ENCODE measurements around the gene ABHD1. TPM values are rescaled to one million over a fixed set of nuclear protein-coding genes. Genes with fewer than 3 reads are reported as not detected.

Gene ABHD1
- polyA plus RNA-seq, 6 donors from 2014 or later = 1.2 to 1.3 TPM; not detected in 4

DNA sequence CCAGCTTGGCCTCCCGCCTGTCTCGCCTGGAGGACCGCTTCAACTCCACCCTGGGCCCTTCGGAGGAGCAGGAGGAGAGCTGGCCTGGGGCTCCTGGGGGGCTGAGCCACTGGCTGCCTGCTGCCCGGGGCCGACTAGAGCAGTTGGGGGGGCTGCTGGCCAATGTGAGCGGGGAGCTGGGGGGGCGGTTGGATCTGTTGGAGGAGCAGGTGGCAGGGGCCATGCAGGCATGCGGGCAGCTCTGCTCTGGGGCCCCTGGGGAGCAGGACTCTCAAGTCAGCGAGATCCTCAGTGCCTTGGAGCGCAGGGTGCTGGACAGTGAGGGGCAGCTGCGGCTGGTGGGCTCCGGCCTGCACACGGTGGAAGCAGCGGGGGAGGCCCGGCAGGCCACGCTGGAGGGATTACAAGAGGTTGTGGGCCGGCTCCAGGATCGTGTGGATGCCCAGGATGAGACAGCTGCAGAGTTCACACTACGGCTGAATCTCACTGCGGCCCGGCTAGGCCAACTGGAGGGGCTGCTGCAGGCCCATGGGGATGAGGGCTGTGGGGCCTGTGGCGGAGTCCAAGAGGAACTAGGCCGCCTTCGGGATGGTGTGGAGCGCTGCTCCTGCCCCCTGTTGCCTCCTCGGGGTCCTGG is 40.7 kb upstream of the ABHD1 start:
- no peaks in the 10 kb centered on the region for H3K9me3 Mint-ChIP-seq
- peaks cover 0 to 12% (median 0%) of the 10 kb centered on the region in 3 donors for H3K27me3 Mint-ChIP-seq
- peak overlapping the region in 1 of 8 donors; percentile 29 for H3K4me3 Mint-ChIP-seq
- H3K36me3 Mint-ChIP-seq = no peaks in the 10 kb centered on the region
- ATAC-seq (ENCODE audit: low read depth in 2 of 2) (no peak), DNase-seq (no peak)
- H3K4me1 Mint-ChIP-seq = peaks cover 21 to 37% (median 27%) of the 10 kb centered on the region in 3 donors
- no peak overlapping the region for H3K27ac Mint-ChIP-seq

DNA sequence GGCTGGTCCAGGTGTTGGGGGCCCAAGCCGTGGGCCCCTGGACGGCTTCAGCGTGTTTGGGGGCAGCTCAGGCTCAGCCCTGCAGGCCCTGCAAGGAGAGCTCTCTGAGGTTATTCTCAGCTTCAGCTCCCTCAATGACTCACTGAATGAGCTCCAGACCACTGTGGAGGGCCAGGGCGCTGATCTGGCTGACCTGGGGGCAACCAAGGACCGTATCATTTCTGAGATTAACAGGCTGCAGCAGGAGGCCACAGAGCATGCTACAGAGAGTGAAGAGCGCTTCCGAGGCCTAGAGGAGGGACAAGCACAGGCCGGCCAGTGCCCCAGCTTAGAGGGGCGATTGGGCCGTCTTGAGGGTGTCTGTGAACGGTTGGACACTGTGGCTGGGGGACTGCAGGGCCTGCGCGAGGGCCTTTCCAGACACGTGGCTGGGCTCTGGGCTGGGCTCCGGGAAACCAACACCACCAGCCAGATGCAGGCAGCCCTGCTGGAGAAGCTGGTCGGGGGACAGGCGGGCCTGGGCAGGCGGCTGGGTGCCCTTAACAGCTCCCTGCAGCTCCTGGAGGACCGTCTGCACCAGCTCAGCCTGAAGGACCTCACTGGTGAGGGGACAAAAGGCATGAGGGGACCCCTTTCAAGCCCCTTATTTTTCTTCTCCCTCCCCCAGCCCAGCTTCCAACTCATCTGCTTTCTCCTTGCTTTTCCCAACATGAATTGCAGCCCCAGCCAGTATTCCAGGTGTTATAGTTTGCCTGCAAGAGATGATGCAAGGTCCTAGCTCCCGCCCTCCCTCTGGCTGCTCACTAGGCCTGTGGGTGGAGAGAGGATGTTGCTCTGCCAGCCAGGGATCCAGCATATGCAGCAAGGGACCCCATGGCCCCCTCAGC is 40.0 kb upstream of the ABHD1 start:
- Mint-ChIP-seq H3K27ac (peak overlapping the region in 1 of 6 donors; percentile 67), H3K9me3 (no peaks in the 10 kb centered on the region), H3K36me3 (no peaks in the 10 kb centered on the region), H3K4me3 (peak overlapping the region in 2 of 8 donors; percentile 36 to 84), H3K27me3 (peaks cover 0 to 8% (median 0%) of the 10 kb centered on the region in 3 donors), H3K4me1 (peaks cover 23 to 30% (median 23%) of the 10 kb centered on the region in 3 donors)
- DNase-seq (no peak), ATAC-seq (ENCODE audit: low read depth in 2 of 2) (no peak)

DNA sequence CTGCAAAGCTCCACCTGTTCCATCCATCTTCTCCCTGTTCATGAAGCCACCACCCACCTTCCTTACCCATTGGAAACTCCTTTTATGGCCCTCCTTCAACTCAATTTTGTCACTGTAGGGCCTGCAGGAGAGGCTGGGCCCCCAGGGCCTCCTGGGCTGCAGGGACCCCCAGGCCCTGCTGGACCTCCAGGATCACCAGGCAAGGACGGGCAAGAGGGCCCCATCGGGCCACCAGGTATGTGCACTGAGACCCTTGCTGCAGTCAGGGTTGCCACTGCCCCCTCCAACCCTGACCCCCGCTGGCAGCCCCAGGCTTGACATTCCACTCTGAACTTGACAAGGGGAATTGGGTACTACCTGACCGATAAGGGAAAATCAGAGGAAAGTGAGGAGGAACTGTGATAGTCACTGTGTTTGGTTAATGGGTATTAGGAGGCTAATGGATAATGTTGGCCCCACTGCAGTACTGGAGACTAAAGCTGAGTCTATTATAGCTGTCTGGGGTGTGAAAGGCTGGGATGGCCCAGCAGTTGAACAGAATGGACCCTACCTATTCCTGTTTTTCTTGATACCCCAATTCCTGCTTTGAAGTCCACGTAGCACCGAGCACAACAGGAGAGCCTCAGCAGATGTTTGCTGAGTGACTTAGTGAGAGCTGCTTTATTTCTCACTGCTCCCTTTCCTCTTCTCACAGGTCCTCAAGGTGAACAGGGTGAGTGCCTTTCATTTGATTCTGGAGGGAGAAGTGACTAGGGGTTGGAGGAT is 39.1 kb upstream of the ABHD1 start:
- Mint-ChIP-seq H3K9me3 (no peaks in the 10 kb centered on the region), H3K4me1 (peaks cover 22 to 30% (median 23%) of the 10 kb centered on the region in 3 donors), H3K27ac (no peak overlapping the region), H3K4me3 (peak overlapping the region in 7 of 8 donors; percentile 27 to 90 (median 81)), H3K27me3 (peaks cover 0 to 6% (median 0%) of the 10 kb centered on the region in 3 donors), H3K36me3 (no peaks in the 10 kb centered on the region)
- ATAC-seq (ENCODE audit: low read depth in 2 of 2) (no peak), DNase-seq (no peak)

DNA sequence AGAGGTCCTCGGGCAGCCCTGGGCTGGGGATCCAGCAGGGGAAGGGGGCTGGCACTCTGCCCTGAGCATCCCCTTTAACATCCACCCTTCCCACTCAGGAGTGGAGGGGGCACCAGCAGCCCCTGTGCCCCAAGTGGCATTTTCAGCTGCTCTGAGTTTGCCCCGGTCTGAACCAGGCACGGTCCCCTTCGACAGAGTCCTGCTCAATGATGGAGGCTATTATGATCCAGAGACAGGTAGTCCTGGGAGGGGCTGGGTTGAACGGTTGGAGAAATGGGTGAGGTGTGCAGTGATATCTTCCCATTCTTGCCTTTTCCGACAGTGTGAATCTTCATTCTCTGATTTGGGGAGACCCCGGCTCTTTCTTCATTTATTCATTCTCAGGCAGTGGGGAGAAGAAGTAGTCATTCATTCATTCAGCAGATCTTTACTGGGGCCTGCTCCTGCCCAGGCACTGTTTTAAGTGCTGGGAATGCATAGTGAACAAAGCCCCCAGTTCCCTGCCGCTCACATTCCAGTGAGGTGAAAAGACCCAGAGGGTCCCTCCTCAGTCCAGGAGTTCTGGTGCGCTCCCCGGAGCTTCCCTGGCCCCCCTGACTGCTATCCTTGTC is 38.4 kb upstream of the ABHD1 start:
- H3K27ac Mint-ChIP-seq = peak overlapping the region in 4 of 6 donors; percentile 39 to 73 (median 65)
- no peak for ATAC-seq (ENCODE audit: low read depth in 2 of 2)

DNA sequence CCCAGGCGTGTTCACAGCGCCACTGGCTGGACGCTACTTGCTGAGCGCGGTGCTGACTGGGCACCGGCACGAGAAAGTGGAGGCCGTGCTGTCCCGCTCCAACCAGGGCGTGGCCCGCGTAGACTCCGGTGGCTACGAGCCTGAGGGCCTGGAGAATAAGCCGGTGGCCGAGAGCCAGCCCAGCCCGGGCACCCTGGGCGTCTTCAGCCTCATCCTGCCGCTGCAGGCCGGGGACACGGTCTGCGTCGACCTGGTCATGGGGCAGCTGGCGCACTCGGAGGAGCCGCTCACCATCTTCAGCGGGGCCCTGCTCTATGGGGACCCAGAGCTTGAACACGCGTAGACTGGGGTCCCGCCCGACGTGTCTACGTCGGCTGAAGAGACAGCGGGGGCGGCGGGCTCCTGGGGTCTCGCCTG is 37.9 kb upstream of the ABHD1 start:
- no peaks in the 10 kb centered on the region for H3K27me3 Mint-ChIP-seq
- peak overlapping the region; percentile 72 to 90 (median 82) for H3K4me3 Mint-ChIP-seq
- no peaks in the 10 kb centered on the region for H3K9me3 Mint-ChIP-seq
- peak overlapping the region in 4 of 6 donors; percentile 38 to 79 (median 56) for H3K27ac Mint-ChIP-seq
- H3K36me3 Mint-ChIP-seq = no peaks in the 10 kb centered on the region
- no peak for DNase-seq
- no peak for ATAC-seq (ENCODE audit: low read depth in 2 of 2)
- peaks cover 18 to 23% (median 21%) of the 10 kb centered on the region in 3 donors for H3K4me1 Mint-ChIP-seq

More for the DNA sequence above, 38.4 kb upstream of the ABHD1 start:
- H3K4me1 Mint-ChIP-seq = peaks cover 19 to 25% (median 23%) of the 10 kb centered on the region in 3 donors
- no peaks in the 10 kb centered on the region for H3K9me3 Mint-ChIP-seq
- peak overlapping the region; percentile 72 to 90 (median 82) for H3K4me3 Mint-ChIP-seq
- no peak for DNase-seq
- H3K27me3 Mint-ChIP-seq = peaks cover 0 to under 1% (median 0%) of the 10 kb centered on the region in 3 donors
- H3K36me3 Mint-ChIP-seq = no peaks in the 10 kb centered on the region

DNA sequence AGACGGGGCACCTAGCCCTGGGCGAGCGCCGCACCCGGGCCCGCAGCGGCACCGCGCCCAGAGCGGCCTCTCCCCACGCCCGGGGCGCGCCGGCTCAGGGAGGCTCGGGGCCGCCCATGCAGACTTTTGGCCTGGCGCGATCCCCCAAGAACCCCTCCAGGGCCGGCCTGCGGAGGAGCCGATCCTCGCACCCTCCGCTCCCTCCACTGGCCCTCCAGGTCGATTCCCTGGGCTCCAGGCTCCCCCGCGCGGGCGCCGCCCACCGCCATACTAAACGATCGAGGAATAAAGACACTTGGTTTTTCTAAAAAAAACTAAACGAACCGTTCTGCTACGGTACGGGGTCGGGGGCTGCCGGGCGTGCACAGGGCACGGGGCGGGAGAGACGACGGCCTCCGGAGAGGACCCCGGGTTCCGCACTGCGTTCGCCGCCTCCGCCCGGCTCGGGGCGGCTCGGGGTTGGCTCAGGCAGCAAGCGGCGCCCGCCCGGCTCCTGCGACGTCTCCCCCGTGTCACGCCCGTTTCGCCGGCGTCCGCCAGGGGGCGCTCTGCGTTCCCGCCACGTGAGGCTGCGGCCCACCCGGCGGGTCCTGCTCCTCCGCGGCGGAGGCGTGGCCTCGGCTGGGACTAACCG is 37.4 kb upstream of the ABHD1 start:
- no peaks in the 10 kb centered on the region for H3K36me3 Mint-ChIP-seq

DNA sequence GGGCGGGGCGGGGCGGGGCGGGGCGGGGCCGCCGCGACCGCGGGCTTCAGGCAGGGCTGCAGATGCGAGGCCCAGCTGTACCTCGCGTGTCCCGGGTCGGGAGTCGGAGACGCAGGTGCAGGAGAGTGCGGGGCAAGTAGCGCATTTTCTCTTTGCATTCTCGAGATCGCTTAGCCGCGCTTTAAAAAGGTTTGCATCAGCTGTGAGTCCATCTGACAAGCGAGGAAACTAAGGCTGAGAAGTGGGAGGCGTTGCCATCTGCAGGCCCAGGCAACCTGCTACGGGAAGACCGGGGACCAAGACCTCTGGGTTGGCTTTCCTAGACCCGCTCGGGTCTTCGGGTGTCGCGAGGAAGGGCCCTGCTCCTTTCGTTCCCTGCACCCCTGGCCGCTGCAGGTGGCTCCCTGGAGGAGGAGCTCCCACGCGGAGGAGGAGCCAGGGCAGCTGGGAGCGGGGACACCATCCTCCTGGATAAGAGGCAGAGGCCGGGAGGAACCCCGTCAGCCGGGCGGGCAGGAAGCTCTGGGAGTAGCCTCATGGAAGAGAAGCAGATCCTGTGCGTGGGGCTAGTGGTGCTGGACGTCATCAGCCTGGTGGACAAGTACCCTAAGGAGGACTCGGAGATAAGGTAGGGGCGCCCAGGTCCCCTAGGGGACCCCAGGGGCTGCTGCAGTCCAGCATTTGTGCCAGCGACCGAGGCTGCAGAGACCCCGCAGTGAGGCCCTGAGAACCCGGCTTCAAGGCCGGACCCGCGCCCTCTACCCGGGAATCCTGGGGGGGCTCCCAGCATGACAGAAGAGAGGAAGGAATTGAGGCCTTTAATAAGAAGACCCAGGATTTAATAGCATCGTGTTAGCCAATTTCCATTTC is 36.7 kb upstream of the ABHD1 start, which contains the start of gene KHK:
Gene KHK (plus strand): TSS at position 49 of the 870 bp plus-strand sequence. CDS start 488 bp downstream, at position 537.
- no peaks in the 10 kb centered on the region for H3K36me3 Mint-ChIP-seq
- no peaks in the 10 kb centered on the region for H3K9me3 Mint-ChIP-seq
- H3K27me3 Mint-ChIP-seq = no peaks in the 10 kb centered on the region
- H3K4me1 Mint-ChIP-seq = peaks cover 6 to 12% (median 10%) of the 10 kb centered on the region in 3 donors
- no peak for DNase-seq
- no peak for ATAC-seq (ENCODE audit: low read depth in 2 of 2)
- H3K4me3 Mint-ChIP-seq = peak within 1 kb of the TSS; percentile 81 to 92 (median 87)
- peak within 1 kb of the TSS; percentile 67 to 92 (median 84) for H3K27ac Mint-ChIP-seq

More for the DNA sequence above, 37.4 kb upstream of the ABHD1 start:
- no peaks in the 10 kb centered on the region for H3K27me3 Mint-ChIP-seq
- H3K9me3 Mint-ChIP-seq = no peaks in the 10 kb centered on the region
- ATAC-seq (ENCODE audit: low read depth in 2 of 2) (peak; percentile 91 to 92), DNase-seq (peak; percentile 99)
- peak overlapping the region; percentile 81 to 92 (median 87) for H3K4me3 Mint-ChIP-seq
- peak overlapping the region; percentile 67 to 92 (median 84) for H3K27ac Mint-ChIP-seq
- H3K4me1 Mint-ChIP-seq = peaks cover 12 to 18% (median 16%) of the 10 kb centered on the region in 3 donors

DNA sequence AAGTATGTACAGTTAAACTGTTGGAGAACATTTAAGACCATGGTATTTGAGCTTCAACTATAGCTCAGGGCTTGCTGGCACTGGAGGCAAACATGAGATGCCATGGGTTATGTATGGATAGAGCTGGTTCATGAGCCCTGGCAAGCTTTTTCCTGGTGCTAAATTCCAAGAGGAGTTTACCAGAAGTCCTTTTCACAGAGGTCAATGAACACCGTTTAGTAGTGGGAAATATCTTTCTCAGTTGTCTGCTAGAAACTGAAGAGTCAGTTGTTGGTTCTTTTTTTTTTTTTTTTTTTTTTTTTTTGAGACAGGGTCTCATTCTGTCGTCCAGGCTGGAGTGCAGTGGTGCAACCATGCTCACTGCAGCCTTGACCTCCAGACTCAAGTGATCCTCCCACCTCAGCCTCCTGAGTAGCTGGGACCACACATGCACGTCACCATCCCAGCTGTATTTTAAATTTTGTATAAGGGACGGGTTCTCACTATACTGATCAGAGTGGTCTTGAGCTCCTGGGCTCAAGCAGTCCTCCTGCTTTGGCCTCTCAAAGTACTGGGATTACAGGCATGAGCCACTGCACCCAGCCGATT is 35.7 kb upstream of the ABHD1 start:
- H3K36me3 Mint-ChIP-seq = no peaks in the 10 kb centered on the region
- H3K4me1 Mint-ChIP-seq = peaks cover 6 to 12% (median 10%) of the 10 kb centered on the region in 3 donors
- no peaks in the 10 kb centered on the region for H3K27me3 Mint-ChIP-seq
- ATAC-seq (ENCODE audit: low read depth in 2 of 2) (no peak), DNase-seq (no peak)
- no peak overlapping the region for H3K27ac Mint-ChIP-seq
- peak overlapping the region in 6 of 8 donors; percentile 56 to 88 (median 82) for H3K4me3 Mint-ChIP-seq
- H3K9me3 Mint-ChIP-seq = no peaks in the 10 kb centered on the region

DNA sequence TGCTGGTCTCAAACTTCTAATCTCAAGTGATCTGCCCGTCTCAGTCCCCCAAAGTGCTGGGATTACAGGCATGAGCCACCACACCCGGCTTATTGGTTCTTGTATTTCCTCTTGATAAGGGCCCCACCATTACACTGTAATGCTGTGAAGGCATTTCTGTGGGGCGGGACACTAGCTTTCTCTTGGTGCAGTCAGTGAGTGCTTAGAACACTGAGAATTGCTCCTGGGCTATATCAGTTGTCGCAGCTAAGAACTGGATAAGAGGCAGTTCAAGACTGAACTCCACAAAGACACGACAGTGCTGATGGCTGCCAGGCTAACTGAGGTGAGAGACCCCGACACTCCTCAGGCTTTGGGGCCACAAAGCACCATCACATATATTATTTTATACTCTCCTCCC is 35.0 kb upstream of the ABHD1 start:
- Mint-ChIP-seq H3K4me3 (peak overlapping the region in 5 of 8 donors; percentile 30 to 84 (median 55)), H3K27me3 (no peaks in the 10 kb centered on the region), H3K36me3 (no peaks in the 10 kb centered on the region), H3K9me3 (no peaks in the 10 kb centered on the region), H3K4me1 (peaks cover 3 to 12% (median 10%) of the 10 kb centered on the region in 3 donors), H3K27ac (no peak overlapping the region)
- ATAC-seq (ENCODE audit: low read depth in 2 of 2) = no peak
- no peak for DNase-seq

DNA sequence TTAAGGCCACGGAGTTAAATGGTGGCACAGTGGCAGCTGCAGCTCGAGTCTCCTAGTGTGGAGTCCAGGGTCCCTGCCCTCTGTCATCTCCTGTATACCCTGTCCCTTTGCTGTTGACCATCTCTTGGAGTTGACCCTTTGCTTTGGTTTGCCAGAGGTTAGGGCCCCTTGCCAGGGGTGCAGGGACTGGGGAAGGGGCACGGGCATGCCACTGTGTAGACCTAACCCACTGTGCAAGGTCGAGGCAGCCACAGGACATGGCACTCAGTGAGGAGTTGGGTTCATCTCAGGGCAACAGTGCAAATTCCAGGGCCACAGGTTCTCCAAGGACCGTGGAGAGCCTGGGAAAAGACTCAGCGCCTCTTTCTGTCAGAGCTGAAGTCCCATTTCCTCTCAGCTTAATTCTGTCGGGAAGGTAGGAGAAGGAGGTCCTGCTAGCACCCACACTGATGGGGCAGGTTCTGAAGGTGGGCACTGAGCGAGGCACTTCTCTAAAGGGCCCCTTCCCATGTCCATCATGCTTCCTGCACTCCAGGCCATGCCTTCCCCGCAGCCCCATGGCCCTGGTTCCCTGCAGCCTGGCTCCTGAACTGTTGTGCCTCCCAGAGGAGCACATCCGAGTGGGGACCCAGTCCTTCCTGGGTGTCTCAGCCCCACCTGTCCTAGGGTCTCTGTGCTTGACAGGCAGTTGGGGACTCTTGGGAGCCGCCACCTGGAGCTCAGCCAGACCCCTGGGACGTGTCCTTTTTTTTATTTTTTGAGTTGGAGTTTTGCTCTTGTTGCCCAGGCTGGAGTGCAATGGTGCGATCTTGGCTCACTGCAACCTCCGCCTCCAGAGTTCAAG is 34.3 kb upstream of the ABHD1 start:
- DNase-seq (no peak), ATAC-seq (ENCODE audit: low read depth in 2 of 2) (no peak)
- Mint-ChIP-seq H3K36me3 (no peaks in the 10 kb centered on the region), H3K4me1 (peaks cover 3 to 12% (median 10%) of the 10 kb centered on the region in 3 donors), H3K27me3 (no peaks in the 10 kb centered on the region), H3K4me3 (peak overlapping the region in 1 of 8 donors; percentile 84), H3K27ac (no peak overlapping the region), H3K9me3 (no peaks in the 10 kb centered on the region)

Measured in naive B cell (primary cell).